Tibial artery (tissue), 4 donors: Measurements from ENCODE around the gene PRPSAP1.

Experiments
- DNase-seq, 2 donors: peaks; one replicate each; pipeline ENCODE4 v3.0.0-alpha.2; 2019
- H3K27ac ChIP-seq, 2 donors: fragments of 200-600 bp; sonication (generic) in 1 of 2; 1 replicate in 1 of 2; 2 replicates in 1 of 2; pipeline ENCODE4 v1.5.1; 2018 to 2019; ENCODE audit warnings: mild to moderate bottlenecking in 1 of 2
- H3K27me3 ChIP-seq, 2 donors: fragments of 200-600 bp; sonication (generic) in 1 of 2; one replicate each; pipeline versions ENCODE4 v1.5.1 to v1.6.0; 2016 to 2019
- H3K36me3 ChIP-seq, 3 donors: fragments of 200-600 bp; sonication (generic) in 2 of 3; one replicate each; pipeline ENCODE4 v1.5.1; 2016 to 2019; ENCODE audit warnings: mild to moderate bottlenecking in 2 of 3
- H3K4me1 ChIP-seq, 4 donors: fragments of 200-600 bp; sonication (generic) in 2 of 4; 1 replicate in 3 of 4; 2 replicates in 1 of 4; pipeline ENCODE4 v1.5.1; 2016 to 2019
- H3K4me3 ChIP-seq, 2 donors: fragments of 200-600 bp; sonication (generic) in 1 of 2; 1 replicate in 1 of 2; 2 replicates in 1 of 2; pipeline ENCODE4 v1.5.1; 2018 to 2019; ENCODE audit warnings: mild to moderate bottlenecking in 2 of 2
- H3K9me3 ChIP-seq, 3 donors: fragments of 200-600 bp; sonication (generic) in 1 of 3; one replicate each; pipeline ENCODE4 v1.5.1; 2016 to 2019
- CTCF ChIP-seq, 2 experiments: fragments of 200-600 bp in 1 of 2; fragments of 450-650 bp in 1 of 2; IDR thresholded peaks; one replicate each; pipeline ENCODE4 v1.5.1; 2017 to 2019; ENCODE audit warnings: antibody characterized with exemption in 2 of 2, mild to moderate bottlenecking in 1 of 2, moderate library complexity in 1 of 2
- intact Hi-C: fragments of 100-400 bp; cut with DNase I; formaldehyde crosslinking; loops from one replicate; pipeline ENCODE4 v1.15.0; 2023; ENCODE audit warnings: low total_unique reads

Gene PRPSAP1

DNA sequence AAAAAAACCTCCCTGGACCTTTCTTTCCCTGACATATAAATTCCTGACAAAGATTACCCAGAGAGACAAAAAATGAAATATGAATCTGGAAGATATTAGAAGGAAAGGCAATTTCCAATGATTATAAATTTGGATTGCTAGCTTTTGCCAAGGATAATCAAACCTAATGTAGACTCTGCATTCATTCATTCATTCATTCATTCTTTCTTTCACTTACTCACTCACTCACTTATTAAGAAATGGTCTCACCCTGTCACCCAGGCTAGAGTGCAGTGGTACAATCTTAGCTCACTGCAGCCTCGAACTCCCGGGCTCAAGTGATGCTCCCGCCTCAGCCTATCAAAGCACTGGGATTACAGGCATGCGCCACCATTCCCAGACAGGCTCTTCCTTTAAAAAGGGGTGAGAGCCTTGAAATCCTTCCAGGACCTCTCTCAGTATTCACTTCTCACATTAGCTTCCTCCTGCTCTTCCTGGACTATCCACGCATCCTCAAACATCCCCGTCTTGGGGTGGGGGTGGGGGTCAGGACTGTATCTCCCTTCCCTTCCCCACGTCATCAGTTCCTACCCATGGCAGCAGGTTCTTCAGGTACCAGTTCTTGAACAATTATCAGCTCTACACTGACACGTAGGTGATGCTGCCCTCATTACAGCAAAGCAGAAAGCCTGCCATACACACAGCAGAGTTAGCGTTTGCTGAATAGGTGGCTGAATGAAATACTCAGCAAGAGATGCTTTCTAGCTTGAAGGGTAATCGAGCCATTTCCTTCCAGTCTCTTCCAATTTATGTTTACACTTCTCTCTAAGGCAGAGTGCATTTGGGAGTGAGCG lies 19.8 kb downstream of the PRPSAP1 start:
- intact Hi-C loops = no loop called here
- Histone ChIP-seq H3K27ac (no peak overlapping the region), H3K4me1 (peaks cover 0 to 21% (median 6%) of the 10 kb centered on the region in 4 donors), H3K36me3 (peaks cover 23 to 25% (median 25%) of the 10 kb centered on the region in 3 donors), H3K4me3 (no peak overlapping the region), H3K9me3 (no peaks in the 10 kb centered on the region), H3K27me3 (no peaks in the 10 kb centered on the region)
- peak in 1 of 2 donors; percentile 3 for DNase-seq
- TF ChIP-seq CTCF (IDR thresholded peaks at IDR 0.05) = no peak

DNA sequence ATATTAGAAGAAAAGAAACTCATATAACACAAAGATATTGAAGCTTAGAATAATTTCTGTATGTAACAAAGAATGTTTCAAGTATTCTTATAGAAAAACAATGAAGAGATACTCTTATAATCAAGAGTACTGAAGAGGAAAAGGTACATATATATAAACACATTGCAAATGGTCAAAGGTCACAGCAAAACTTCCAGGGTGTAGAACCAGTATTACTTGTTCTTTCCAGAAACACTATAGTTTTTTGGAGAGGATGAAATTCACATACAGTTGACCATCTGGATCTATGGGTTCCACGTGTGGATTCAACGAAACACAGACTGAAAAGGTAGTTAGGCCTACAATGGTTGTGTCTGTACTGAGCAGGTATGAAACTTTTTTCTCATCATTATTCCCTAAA lies 22.6 kb downstream of the PRPSAP1 start:
- TF ChIP-seq CTCF (IDR thresholded peaks at IDR 0.05) = no peak
- H3K4me3 ChIP-seq = no peak overlapping the region

GRCh38 chr17:76329664-76330063 lies 24.1 kb downstream of the PRPSAP1 start:
- H3K27me3 ChIP-seq = no peaks in the 10 kb centered on the region
- no peak for TF ChIP-seq CTCF (IDR thresholded peaks at IDR 0.05)
- intact Hi-C loops = no loop called here
- no peaks in the 10 kb centered on the region for H3K9me3 ChIP-seq
- peaks cover 42 to 64% (median 46%) of the 10 kb centered on the region in 3 donors for H3K36me3 ChIP-seq
- H3K27ac ChIP-seq = no peak overlapping the region
- DNase-seq = peak in 1 of 2 donors; percentile 20
- H3K4me3 ChIP-seq = no peak overlapping the region
- H3K4me1 ChIP-seq = no peaks in the 10 kb centered on the region

More for the DNA sequence above, 22.6 kb downstream of the PRPSAP1 start:
- Histone ChIP-seq H3K36me3 (peaks cover 42 to 53% (median 46%) of the 10 kb centered on the region in 3 donors), H3K27me3 (no peaks in the 10 kb centered on the region), H3K4me1 (no peaks in the 10 kb centered on the region), H3K27ac (no peak overlapping the region), H3K9me3 (no peaks in the 10 kb centered on the region)
- no peak for DNase-seq
- intact Hi-C loops = no loop called here

- no peak for TF ChIP-seq CTCF (IDR thresholded peaks at IDR 0.05)
- no peaks in the 10 kb centered on the region for H3K4me1 ChIP-seq
- peak in 1 of 2 donors; percentile 48 for DNase-seq
- H3K27me3 ChIP-seq = no peaks in the 10 kb centered on the region
- intact Hi-C loops = no loop called here
- H3K9me3 ChIP-seq = no peaks in the 10 kb centered on the region
- peaks cover 46 to 84% (median 52%) of the 10 kb centered on the region in 3 donors for H3K36me3 ChIP-seq
- no peak overlapping the region for H3K27ac ChIP-seq
- no peak overlapping the region for H3K4me3 ChIP-seq
Observed at GRCh38 chr17:76327696-76328095, 26.0 kb downstream of the PRPSAP1 start.

DNA sequence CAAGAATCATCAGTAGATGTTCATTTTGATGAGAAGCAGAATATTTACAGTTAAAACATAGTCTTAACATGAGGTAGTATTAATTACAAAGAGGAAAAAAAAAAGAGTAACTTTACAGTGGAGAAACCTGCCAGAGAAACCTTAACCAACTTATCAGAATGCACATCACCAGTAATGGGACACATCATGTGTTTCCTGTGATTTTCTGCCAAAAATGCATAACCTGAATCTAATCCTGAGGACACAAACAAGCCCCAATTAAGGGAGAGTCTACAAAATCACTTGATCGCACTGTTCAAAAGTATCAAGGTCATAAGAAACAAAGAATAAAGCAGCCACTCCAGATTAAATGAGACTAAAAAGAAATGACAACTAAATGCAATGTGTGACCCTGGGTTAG lies 27.4 kb downstream of the PRPSAP1 start:
- Histone ChIP-seq H3K4me3 (no peak overlapping the region), H3K9me3 (no peaks in the 10 kb centered on the region), H3K4me1 (no peaks in the 10 kb centered on the region), H3K36me3 (peaks cover 42 to 88% (median 50%) of the 10 kb centered on the region in 3 donors), H3K27ac (no peak overlapping the region), H3K27me3 (no peaks in the 10 kb centered on the region)
- intact Hi-C loops = no loop called here
- no peak for DNase-seq
- TF ChIP-seq CTCF (IDR thresholded peaks at IDR 0.05) = no peak
